Measurements from ENCODE around the gene GLIS2. TPM values are rescaled to one million over a fixed set of nuclear protein-coding genes. Genes with fewer than 3 reads are reported as not detected.
A peak's percentile ranks its signal among the peaks of the same experiment; 100 is the strongest.

The GLIS2 gene
- total RNA-seq, 1 experiment from 2014 or later = 18.2 TPM

GRCh38 chr16:4323845-4324488 is 8.1 kb downstream of the GLIS2 start:
- no peak overlapping the region for H3K4me3 ChIP-seq (replicated peaks in 1 of 2; ENCODE audit: low read depth in 1 of 2, low read length in 2 of 2)
- H3K9me3 ChIP-seq (ENCODE audit: control insufficient read depth in 1 of 2, insufficient read depth in 1 of 2, low read depth in 1 of 2, low read length in 2 of 2) = no peaks in the 10 kb centered on the region
- DNase-seq (ENCODE audit: low read depth, low spot score) (no peak), ATAC-seq (peak; percentile 49; the same call in 1 of the 2 replicates)
- H2AFZ ChIP-seq (ENCODE audit: low read depth, low read length, poor library complexity, severe bottlenecking) = no peak overlapping the region
- no peak for TF ChIP-seq ZNF274 (IDR thresholded peaks at IDR 0.05; ENCODE audit: low read depth, low read length)
- no peak for TF ChIP-seq SIN3A (IDR thresholded peaks at IDR 0.05; ENCODE audit: low read depth)
- no peak for TF ChIP-seq ELF1 (IDR thresholded peaks at IDR 0.05; ENCODE audit: borderline replicate concordance, low read depth)
- no peak for TF ChIP-seq POLR2AphosphoS5 (IDR thresholded peaks at IDR 0.05; ENCODE audit: low read depth, low read length)
- TF ChIP-seq EGR1 (IDR thresholded peaks at IDR 0.05; ENCODE audit: low read depth) = no peak
- no peak for TF ChIP-seq CTCF (IDR thresholded peaks at IDR 0.05 in 2 of 3, conservative IDR thresholded peaks at IDR 0.05 in 1 of 3; ENCODE audit: borderline replicate concordance in 1 of 3, insufficient read depth in 1 of 3, low read depth in 2 of 3, low read length in 2 of 3)
- TF ChIP-seq POLR2A (IDR thresholded peaks at IDR 0.05; ENCODE audit: borderline replicate concordance, extremely low read depth, insufficient read depth, insufficient read length) = no peak
- TF ChIP-seq FOSL1 (IDR thresholded peaks at IDR 0.05; ENCODE audit: low read depth) = no peak
- no peak for TF ChIP-seq EZH2phosphoT487 (IDR thresholded peaks at IDR 0.05; ENCODE audit: borderline replicate concordance)
- no peak for TF ChIP-seq SRF (IDR thresholded peaks at IDR 0.05; ENCODE audit: low read depth)
- TF ChIP-seq REST (IDR thresholded peaks at IDR 0.05; ENCODE audit: low read depth) = no peak
- TF ChIP-seq CEBPB (IDR thresholded peaks at IDR 0.05; ENCODE audit: low read depth) = no peak
- no peak for TF ChIP-seq ATF3 (IDR thresholded peaks at IDR 0.05)
- peaks cover 16 to 49% of the 10 kb centered on the region in 2 experiments; a peak in 3 of 4 replicates for H3K4me1 ChIP-seq (ENCODE audit: control insufficient read depth in 1 of 2, insufficient read depth in 2 of 2, low read length in 2 of 2)
- BruUV-seq (replicated peaks) = no TSS peak
- no peak overlapping the region for H3K9ac ChIP-seq (ENCODE audit: low read length)
- ChIA-PET CTCF (interaction anchor here (1.2 kb wide), 2 partner anchors 14 to 35 kb away, joined by 3 to 4 read pairs; no protein-coding TSS in a partner anchor), POLR2A (no interaction called here), RAD21 (ENCODE audit: low non-redundant PET in 1 of 2, low total read pairs in 2 of 2, uncharacterized antibody in 2 of 2, unreplicated experiment in 2 of 2) (interaction anchor here in 1 of 2 experiments (1.0 kb wide), 1 partner anchor 18 kb away, joined by 3 read pairs; no protein-coding TSS in a partner anchor)
- H3K27ac ChIP-seq (ENCODE audit: low read depth, low read length) = peak overlapping the region; percentile 5; the same call in 1 of the 2 replicates
- no peak overlapping the region for H3K4me2 ChIP-seq (ENCODE audit: low read length)
- intact Hi-C loops (cut with micrococcal nuclease) = no loop called here
- peaks cover 91% of the 10 kb centered on the region for H3K79me2 ChIP-seq (ENCODE audit: insufficient read depth, low read length)
- no peaks in the 10 kb centered on the region for H4K20me1 ChIP-seq (ENCODE audit: insufficient read depth)
- H3K9me2 ChIP-seq (ENCODE audit: insufficient read depth) = no peaks in the 10 kb centered on the region
- H3K36me3 ChIP-seq (ENCODE audit: control insufficient read depth in 1 of 2, insufficient read depth in 2 of 2, low read length in 2 of 2) = no peaks in the 10 kb centered on the region
- no peaks in the 10 kb centered on the region for H3K27me3 ChIP-seq (ENCODE audit: insufficient read depth, low read length)
